ENCODE measurements around the gene MAZ. TPM values are rescaled to one million over a fixed set of nuclear protein-coding genes. Genes with fewer than 3 reads are reported as not detected.

MAZ gene
- total and polyA plus RNA-seq, 2 of the 13 experiments (the other 11 are each of a cell fraction or from before 2014, with no cell fraction given), result 203 to 277 TPM

DNA sequence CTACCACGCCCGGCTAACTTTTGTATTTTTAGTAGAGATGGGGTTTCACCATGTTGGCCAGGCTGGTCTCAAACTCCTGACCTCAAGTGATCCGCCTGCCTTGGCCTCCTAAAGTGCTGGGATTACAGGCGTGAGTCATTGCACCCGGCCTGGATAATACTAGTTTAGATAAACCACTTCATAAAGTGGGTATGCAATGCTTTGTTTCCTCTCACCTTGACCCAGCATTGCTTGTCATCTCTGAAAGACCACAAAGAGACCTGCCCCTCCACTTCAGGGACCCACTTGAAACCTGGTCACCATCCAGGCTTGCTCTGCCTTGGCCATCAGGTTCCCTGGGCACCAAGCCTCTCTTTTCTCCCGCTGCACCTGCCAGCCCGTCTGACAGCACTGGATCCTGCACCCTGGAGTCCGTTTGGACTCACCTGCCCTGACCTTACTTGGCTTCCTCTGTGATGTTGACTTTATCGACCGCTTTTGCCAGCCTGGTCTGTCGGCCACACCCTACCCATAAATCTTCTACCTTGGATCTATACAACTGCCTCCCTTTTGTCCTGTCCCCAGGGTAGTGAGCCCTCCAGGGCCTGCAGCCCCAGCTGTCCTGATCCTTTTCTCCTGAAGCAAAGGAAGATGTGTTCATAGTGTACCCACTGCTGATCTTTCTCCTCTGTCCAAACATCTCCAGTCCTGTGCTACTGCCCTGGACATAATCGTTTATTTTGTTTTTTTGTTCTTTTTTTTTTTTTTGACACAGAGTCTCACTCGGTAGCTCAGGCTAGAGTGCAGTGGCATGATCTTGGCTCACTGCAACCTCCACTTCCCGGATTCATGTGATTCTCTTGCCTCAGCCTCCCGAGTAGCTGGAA is 40.9 kb upstream of the MAZ start (continued):
- TF ChIP-seq RXRB (CRISPR knock-in tag; IDR thresholded peaks at IDR 0.05; ENCODE audit: borderline replicate concordance) (peak; percentile 100), ZSCAN25 (CRISPR knock-in tag; IDR thresholded peaks at IDR 0.05) (peak; percentile 89), SPEN (CRISPR knock-in tag; IDR thresholded peaks at IDR 0.05; ENCODE audit: low read depth) (peak; percentile 80; the same call in 1 of the 2 replicates), ZNF333 (CRISPR knock-in tag; IDR thresholded peaks at IDR 0.05; ENCODE audit: borderline replicate concordance) (no peak), PRPF4 (IDR thresholded peaks at IDR 0.05; ENCODE audit: low read depth, low read length, poor library complexity, severe bottlenecking) (no peak), ZNF431 (CRISPR knock-in tag; IDR thresholded peaks at IDR 0.05; ENCODE audit: borderline replicate concordance, low read depth) (no peak), YY1 (IDR thresholded peaks at IDR 0.05; ENCODE audit: insufficient read depth, insufficient replicate concordance, low read depth, low read length) (no peak), CCDC6 (CRISPR knock-in tag; IDR thresholded peaks at IDR 0.05) (peak; percentile 93), ZNF776 (CRISPR knock-in tag; IDR thresholded peaks at IDR 0.05) (no peak; the same call in 1 of the 2 replicates), EP300 (IDR thresholded peaks at IDR 0.05; ENCODE audit: low read depth in 2 of 2, low read length in 2 of 2) (peak; percentile 77 to 93; a peak in 3 of 4 replicates), EP300 (CRISPR knock-in tag; IDR thresholded peaks at IDR 0.05; ENCODE audit: borderline replicate concordance) (peak; percentile 91), ZBTB3 (CRISPR knock-in tag; IDR thresholded peaks at IDR 0.05; ENCODE audit: borderline replicate concordance, low read depth) (peak; percentile 96; the same call in 1 of the 2 replicates), MXI1 (IDR thresholded peaks at IDR 0.05; ENCODE audit: borderline replicate concordance, low read depth, low read length) (peak; percentile 46; the same call in 1 of the 3 replicates), ZNF24 (IDR thresholded peaks at IDR 0.05) (0 out of 2 replicates have a peak, but pooled peaks have one; percentile 9), KDM2A (CRISPR knock-in tag; IDR thresholded peaks at IDR 0.05; ENCODE audit: borderline replicate concordance, low read depth) (peak; percentile 81; the same call in 1 of the 2 replicates)
- TF ChIP-seq, protein P1, sequence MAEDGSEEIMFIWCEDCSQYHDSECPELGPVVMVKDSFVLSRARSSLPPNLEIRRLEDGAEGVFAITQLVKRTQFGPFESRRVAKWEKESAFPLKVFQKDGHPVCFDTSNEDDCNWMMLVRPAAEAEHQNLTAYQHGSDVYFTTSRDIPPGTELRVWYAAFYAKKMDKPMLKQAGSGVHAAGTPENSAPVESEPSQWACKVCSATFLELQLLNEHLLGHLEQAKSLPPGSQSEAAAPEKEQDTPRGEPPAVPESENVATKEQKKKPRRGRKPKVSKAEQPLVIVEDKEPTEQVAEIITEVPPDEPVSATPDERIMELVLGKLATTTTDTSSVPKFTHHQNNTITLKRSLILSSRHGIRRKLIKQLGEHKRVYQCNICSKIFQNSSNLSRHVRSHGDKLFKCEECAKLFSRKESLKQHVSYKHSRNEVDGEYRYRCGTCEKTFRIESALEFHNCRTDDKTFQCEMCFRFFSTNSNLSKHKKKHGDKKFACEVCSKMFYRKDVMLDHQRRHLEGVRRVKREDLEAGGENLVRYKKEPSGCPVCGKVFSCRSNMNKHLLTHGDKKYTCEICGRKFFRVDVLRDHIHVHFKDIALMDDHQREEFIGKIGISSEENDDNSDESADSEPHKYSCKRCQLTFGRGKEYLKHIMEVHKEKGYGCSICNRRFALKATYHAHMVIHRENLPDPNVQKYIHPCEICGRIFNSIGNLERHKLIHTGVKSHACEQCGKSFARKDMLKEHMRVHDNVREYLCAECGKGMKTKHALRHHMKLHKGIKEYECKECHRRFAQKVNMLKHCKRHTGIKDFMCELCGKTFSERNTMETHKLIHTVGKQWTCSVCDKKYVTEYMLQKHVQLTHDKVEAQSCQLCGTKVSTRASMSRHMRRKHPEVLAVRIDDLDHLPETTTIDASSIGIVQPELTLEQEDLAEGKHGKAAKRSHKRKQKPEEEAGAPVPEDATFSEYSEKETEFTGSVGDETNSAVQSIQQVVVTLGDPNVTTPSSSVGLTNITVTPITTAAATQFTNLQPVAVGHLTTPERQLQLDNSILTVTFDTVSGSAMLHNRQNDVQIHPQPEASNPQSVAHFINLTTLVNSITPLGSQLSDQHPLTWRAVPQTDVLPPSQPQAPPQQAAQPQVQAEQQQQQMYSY (CRISPR knock-in tag; IDR thresholded peaks at IDR 0.05), result peak; percentile 81; the same call in 1 of the 2 replicates
- TF ChIP-seq, protein P2, sequence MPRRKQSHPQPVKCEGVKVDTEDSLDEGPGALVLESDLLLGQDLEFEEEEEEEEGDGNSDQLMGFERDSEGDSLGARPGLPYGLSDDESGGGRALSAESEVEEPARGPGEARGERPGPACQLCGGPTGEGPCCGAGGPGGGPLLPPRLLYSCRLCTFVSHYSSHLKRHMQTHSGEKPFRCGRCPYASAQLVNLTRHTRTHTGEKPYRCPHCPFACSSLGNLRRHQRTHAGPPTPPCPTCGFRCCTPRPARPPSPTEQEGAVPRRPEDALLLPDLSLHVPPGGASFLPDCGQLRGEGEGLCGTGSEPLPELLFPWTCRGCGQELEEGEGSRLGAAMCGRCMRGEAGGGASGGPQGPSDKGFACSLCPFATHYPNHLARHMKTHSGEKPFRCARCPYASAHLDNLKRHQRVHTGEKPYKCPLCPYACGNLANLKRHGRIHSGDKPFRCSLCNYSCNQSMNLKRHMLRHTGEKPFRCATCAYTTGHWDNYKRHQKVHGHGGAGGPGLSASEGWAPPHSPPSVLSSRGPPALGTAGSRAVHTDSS (CRISPR knock-in tag; conservative IDR thresholded peaks at IDR 0.05), result no peak
- TF ChIP-seq, protein P3, sequence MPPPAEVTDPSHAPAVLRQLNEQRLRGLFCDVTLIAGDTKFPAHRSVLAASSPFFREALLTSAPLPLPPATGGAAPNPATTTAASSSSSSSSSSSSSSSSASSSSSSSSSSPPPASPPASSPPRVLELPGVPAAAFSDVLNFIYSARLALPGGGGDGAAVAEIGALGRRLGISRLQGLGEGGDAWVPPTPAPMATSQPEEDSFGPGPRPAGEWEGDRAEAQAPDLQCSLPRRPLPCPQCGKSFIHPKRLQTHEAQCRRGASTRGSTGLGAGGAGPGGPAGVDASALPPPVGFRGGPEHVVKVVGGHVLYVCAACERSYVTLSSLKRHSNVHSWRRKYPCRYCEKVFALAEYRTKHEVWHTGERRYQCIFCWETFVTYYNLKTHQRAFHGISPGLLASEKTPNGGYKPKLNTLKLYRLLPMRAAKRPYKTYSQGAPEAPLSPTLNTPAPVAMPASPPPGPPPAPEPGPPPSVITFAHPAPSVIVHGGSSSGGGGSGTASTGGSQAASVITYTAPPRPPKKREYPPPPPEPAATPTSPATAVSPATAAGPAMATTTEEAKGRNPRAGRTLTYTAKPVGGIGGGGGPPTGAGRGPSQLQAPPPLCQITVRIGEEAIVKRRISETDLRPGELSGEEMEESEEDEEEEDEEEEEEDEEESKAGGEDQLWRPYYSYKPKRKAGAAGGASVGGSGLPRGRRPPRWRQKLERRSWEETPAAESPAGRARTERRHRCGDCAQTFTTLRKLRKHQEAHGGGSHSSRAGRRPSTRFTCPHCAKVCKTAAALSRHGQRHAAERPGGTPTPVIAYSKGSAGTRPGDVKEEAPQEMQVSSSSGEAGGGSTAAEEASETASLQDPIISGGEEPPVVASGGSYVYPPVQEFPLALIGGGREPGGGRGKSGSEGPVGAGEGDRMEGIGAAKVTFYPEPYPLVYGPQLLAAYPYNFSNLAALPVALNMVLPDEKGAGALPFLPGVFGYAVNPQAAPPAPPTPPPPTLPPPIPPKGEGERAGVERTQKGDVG (CRISPR knock-in tag; IDR thresholded peaks at IDR 0.05; ENCODE audit: borderline replicate concordance), result peak; percentile 87; the same call in 1 of the 2 replicates

All from HepG2 (cell line).